T1000 (cell line): ENCODE data around the gene NRIP3.

Experiments
- DNase-seq: peaks from one replicate; lab custom pipeline; 2025; ENCODE audit warnings: mixed read lengths; lab: John Stamatoyannopoulos, UW

The NRIP3 gene

DNA sequence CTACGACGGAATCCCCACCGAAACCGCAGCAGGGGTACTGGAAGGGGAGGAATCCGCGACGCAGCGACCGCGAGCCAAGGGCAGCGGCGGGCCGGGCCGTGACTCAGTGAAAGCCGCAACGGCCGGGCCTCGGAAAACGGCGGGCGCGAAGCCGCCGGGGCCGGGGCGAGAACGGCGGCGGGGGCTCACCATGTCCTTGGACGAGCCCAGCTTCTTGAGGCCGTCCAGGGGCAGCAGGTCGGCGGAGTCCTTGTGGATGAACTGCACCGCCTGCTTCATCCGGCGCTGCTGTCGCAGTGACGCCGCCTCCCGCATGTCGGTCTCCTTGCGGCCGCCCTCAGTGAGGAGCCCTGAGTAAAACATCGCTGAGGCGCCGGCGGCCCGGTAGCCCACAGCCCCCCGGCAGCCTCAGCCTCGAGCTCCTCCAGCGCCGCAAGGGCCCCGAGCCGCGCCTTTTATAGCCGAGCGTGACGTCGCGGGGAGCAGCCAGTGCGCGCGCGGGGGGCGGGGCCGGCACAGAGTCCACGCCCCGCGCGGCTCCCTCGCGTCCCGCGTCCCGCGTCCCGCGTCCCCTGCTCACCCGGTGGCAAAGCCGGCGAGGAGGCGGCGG lies at the start of gene NRIP3:
Gene NRIP3, minus strand, starts transcription at position 429 of the 610 bp plus-strand sequence. Its CDS starts 66 bp downstream, at position 363.
- DNase-seq, result peak; percentile 69

DNA sequence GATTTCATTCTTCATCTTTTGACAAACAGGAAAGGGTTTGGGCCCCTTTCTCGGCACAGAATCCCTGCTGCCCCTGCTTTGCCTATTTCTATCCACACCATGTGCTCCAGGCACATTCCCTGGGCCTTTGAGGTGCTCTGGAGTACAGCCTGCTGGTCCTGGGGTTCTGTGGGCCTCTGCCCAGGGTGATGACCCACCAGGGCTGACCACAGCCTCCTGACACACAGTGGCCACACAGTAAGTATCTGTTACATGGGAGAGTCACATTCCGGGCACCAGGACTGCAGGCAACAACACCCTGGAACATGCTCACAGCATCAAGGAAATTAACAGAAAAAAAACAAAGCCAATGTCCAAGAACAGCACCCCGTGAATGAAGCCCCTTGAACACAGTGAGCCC lies 48.5 kb upstream of the NRIP3 start:
- no peak for DNase-seq

- no peak for DNase-seq
Observed at GRCh38 chr11:9049959-9050358, 46.2 kb upstream of the NRIP3 start.

GRCh38 chr11:9047964-9048523 lies 44.2 kb upstream of the NRIP3 start:
- no peak for DNase-seq

GRCh38 chr11:9046481-9046880 lies 42.7 kb upstream of the NRIP3 start:
- no peak for DNase-seq

DNA sequence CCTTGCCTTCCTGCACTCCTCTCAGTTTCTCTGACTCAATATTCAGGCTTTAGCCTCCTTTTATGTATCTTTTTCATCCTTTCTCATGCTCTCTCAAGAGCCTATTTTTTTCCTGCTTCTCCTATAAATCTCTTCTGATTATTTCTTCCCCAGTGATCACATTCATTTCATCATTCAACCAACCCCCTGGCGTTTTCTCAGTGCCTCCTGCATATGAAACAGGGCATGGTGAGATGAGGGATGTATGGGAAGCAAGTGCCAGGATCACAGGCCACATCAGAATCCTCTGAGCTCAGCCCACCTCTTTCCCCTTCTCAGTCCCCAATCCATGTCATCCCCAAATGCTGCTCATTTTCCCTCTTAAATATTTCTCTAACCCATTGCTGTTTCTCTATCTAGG lies 38.7 kb upstream of the NRIP3 start:
- DNase-seq, result no peak

- DNase-seq, result no peak
Observed at GRCh38 chr11:9041747-9042146, 37.9 kb upstream of the NRIP3 start.

- no peak for DNase-seq
Observed at GRCh38 chr11:9040410-9040809, 36.6 kb upstream of the NRIP3 start.

GRCh38 chr11:9039863-9040262 lies 36.1 kb upstream of the NRIP3 start:
- DNase-seq, result no peak

DNA sequence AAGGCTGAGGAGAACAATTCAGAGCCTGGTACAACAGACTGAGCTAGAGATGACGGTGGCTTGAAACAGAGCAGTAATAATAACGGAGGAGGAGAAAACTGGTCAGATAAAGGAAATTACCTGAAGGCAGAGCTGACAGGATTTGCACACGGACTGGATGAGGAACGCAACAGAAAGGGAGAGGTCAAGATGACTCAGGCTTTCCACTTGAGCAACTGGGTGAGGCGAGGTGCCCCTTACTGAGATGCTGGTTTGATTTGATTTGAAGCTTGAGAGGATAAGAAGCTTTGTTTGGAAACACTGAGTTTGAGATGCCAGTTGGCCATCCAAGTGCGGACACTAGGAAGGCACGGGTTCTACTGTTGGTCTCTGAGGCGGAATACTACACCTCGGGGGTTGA lies 35.4 kb upstream of the NRIP3 start:
- no peak for DNase-seq

DNA sequence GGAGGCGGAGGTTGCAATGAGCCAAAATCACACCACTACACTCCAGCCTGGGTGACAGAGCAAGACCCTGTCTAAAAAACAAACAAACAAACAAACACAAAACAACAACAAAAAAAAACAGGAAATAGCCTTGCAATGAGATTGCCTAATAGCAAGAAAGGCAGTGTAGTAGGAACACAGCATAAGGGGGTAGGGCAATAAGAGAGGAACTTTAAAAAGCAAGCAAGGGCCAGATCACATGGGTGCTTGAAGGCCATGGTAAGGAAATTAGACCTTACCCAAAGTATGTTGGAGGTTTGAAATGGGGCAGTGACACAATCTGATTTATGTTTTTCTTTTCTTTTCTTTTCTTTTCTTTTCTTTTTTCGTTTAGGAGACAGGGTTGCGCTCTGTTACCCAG lies 34.7 kb upstream of the NRIP3 start:
- DNase-seq, result no peak

GRCh38 chr11:9037963-9038362 lies 34.2 kb upstream of the NRIP3 start:
- DNase-seq, result no peak

DNA sequence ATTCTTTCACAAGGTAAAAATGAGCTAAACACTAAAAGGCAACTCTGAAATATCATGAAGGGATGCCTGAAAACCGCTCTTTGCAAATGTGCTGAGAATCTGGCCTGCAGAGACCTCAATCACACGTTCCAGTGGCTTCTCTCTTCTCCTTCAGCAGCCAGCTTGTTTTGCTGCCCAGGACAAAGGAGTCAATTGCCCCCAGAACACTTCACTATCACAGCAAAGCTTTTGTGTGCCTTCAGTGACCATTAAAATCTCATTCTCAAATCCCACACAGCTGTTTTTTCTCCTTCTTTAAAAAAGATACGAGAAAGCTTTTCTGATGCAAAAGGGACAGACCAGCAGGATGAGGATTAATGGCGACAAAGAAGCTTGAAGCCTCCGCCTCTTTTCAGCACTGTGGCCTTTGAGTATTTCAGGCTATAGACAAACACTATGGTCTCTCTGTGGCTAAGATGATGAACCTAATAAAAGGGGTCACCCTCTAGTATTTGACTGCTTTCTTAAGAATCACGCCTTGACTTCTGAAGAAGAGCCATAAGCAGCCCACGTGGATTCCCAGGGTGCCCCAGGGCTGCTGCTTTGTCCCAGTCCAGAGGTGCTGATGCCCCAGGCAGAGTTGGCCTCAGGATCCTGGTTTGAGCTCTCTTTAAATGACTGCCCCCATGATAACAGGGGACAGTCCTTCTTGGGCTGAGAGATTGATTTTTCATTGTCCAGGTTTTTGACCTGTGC lies 33.4 kb upstream of the NRIP3 start:
- DNase-seq, result no peak

- DNase-seq, result no peak
Observed at GRCh38 chr11:9030601-9031000, 26.8 kb upstream of the NRIP3 start.

GRCh38 chr11:9029422-9029821 lies 25.6 kb upstream of the NRIP3 start:
- DNase-seq, result no peak

- DNase-seq, result no peak
Observed at GRCh38 chr11:9028581-9028980, 24.8 kb upstream of the NRIP3 start.

DNA sequence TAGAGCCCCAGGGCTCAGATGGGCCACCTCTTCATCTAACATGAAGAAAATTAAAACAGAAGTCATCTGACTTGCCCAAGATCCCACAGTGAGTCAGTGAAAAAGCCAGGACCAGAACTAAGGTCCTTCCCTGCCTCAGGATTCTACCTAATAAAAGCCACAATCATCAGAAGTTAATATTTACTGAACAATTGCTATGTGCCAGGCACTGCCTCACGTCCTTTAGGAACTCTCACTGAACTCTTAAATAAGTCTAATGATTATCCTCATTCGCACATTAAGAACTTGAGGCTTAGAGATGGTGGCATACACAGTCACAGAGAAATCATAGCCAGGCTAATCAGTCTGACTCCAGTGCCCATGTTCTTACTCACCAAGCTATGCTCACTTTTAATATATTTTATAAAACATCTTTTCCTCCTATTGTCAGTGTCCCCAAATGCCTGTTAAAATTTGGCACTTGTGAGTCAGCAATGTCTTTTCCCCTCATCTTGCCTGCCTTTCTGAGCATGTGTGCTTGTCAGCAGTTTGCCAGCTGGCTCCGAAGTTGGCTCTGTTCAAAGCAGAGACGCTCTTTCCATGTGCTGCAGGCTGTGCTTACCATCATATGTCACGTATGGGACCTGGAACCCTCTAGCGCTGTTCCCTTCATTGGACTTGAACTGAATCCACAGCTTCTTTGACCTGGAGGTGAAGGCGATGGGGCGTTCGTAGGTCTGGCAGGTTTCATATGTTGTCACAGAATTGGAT lies 21.5 kb upstream of the NRIP3 start:
- DNase-seq, result no peak

DNA sequence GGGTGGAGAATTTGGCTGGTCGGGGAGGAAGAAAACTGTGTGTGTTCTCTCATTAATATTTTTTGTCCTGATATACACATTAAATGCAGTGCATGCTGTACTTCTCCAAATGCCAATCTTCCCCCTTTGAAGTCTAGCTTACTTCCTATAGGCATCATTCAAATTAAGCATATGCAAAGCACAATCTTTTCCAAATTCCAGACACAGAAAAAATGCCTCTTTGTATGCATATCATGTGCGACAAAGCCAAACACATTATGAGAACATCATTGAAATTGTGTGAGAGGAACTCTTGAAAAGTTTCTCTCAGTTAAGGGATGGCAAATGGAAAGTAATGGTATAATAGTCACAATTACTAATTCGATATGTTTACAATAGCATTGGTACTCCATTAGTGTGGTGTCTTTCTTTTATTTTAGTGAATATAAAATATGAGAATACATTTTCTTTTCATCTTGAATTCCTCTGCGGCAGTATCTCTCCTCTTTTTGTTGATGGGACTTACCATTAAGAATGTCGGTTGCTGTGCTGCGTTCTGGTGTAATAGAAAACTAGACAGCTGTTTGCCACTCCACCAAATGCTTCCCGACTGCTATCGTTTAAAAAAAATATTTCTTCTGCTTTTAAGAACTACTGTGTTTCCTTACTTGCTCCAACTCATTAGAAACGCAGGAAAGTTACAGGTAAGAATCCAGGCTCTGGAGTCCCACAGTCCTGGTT lies 19.3 kb upstream of the NRIP3 start:
- DNase-seq, result no peak

DNA sequence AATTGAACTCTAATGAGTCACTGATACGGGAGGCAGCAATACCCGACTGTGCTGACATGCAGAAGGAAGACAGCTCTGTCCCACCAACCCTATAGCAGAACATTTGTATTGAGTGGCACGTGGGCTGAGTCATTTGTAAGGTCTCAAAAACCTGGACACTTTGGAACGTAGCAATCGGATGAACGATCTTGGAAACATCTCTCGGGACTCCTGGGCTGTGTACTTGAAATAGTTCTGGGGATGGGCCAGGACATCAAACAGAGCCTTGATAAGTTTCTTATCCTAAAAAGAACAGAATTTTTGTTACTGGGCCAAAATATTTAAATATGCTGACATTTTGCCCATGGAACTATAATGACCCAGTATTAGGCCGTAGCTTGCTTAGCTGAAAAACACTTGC lies 17.1 kb upstream of the NRIP3 start:
- DNase-seq, result no peak

DNA sequence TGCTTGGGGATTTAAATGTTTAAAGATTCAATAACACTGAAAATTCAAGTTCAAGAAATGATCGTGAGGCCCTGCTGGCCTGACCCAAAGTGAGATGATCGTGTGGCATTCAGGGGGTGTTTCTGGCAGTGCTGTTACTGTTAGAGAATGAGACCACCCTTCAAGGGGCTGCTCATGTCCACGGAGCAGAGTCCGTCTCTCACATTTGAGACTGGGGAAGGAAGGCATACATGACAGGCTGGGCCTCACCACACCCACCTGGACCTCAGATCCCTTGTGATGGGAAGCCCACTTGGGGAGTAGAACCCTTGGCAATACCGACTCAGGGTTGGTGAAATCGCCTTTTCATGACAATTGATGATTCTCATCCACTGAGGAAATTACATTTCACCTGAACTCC lies 16.1 kb upstream of the NRIP3 start:
- no peak for DNase-seq

DNA sequence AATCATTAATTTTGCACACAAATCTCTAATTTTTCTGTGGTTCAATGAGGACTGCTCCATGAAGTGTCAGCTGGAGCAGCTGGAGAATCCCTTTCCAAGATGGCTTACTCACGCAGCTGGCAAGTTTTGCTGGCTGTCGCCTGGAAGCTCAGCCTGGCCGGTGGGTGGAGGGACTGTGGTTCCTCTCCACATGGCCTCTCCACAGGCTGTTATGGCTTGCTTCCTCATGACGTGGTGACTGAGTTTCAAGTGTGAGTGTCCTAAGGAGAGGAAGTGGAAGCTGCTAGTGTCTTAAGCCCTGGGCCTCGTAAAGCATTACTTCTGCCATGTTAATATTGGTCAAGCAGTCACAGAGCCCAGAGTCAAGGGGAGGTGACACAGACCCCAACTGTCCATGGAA lies 14.0 kb upstream of the NRIP3 start:
- DNase-seq, result no peak
